Hepatocyte (in vitro differentiated cells): ENCODE measurements around the gene BIRC2.

Experiments used
- CTCF ChIP-seq: fragments of 200-600 bp; sonication (generic); IDR thresholded peaks from 2 replicates; pipeline ENCODE4 v1.5.1; 2016; ENCODE audit warnings: antibody characterized with exemption, mild to moderate bottlenecking; ENCODE audit not compliant: poor library complexity
- EZH2 ChIP-seq: fragments of 200-600 bp; sonication (generic); IDR thresholded peaks from 2 replicates; pipeline ENCODE4 v1.6.1; 2016; ENCODE audit warnings: antibody characterized with exemption, mild to moderate bottlenecking, borderline replicate concordance
- EZH2phosphoT487 ChIP-seq: fragments of 200-600 bp; sonication (generic); IDR thresholded peaks from one replicate; pipeline ENCODE4 v1.6.1; 2018; ENCODE audit warnings: antibody characterized with exemption, mild to moderate bottlenecking, low read depth, moderate library complexity; ENCODE audit not compliant: unreplicated experiment, severe bottlenecking

- no peak for TF ChIP-seq CTCF
- no peak for TF ChIP-seq EZH2
- TF ChIP-seq EZH2phosphoT487: no peak
Measured at GRCh38 chr11:102323542-102324251, 23.3 kb upstream of the BIRC2 start.
